Upper lobe of left lung (tissue), 4 donors: Measurements from ENCODE around the gene NLGN1.

Experiments
- EP300 ChIP-seq, 4 donors: sonication (generic); formaldehyde crosslinking; IDR thresholded peaks; one replicate each; pipeline ENCODE4 v1.5.1; 2017; ENCODE audit warnings: antibody characterized with exemption in 4 of 4, control low read depth in 2 of 4
- POLR2A ChIP-seq, 4 donors: fragments of 450-650 bp; IDR thresholded peaks; one replicate each; pipeline ENCODE4 v1.5.1; 2016 to 2017; ENCODE audit warnings: antibody characterized with exemption in 4 of 4, mild to moderate bottlenecking in 2 of 4
- POLR2AphosphoS5 ChIP-seq, 2 donors: sonication (generic); formaldehyde crosslinking; IDR thresholded peaks; one replicate each; pipeline ENCODE4 v1.5.1; 2017; ENCODE audit warnings: antibody characterized with exemption in 2 of 2
- TF ChIP-seq, protein P1 (sequence below), 6 experiments: fragments of 450-650 bp in 4 of 6; fragments of 200-600 bp in 2 of 6; sonication (generic) in 2 of 6; IDR thresholded peaks; one replicate each; pipeline ENCODE4 v1.5.1; 2016 to 2019; ENCODE audit warnings: antibody characterized with exemption in 6 of 6

DNA sequence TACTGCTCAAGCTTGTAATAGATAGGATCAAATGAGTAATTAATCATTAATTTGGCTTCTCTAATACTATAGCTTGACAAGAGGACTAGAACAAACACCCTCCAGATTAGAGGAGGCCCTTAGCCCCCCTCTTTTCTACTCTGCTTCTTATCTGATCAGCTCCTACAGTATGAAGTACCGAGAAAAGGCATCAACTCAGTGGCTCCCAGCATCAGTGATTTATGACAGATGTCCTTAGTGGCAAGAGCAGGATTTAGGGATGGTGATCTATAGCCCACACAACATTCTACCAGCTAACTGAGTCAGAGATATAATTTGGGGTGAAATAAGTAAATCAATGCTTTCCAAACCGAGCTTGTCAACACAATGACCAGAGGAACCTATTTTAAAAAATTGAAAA lies 541.1 kb downstream of the NLGN1 start:
- TF ChIP-seq EP300 (IDR thresholded peaks at IDR 0.05) = no peak
- TF ChIP-seq, protein P1, sequence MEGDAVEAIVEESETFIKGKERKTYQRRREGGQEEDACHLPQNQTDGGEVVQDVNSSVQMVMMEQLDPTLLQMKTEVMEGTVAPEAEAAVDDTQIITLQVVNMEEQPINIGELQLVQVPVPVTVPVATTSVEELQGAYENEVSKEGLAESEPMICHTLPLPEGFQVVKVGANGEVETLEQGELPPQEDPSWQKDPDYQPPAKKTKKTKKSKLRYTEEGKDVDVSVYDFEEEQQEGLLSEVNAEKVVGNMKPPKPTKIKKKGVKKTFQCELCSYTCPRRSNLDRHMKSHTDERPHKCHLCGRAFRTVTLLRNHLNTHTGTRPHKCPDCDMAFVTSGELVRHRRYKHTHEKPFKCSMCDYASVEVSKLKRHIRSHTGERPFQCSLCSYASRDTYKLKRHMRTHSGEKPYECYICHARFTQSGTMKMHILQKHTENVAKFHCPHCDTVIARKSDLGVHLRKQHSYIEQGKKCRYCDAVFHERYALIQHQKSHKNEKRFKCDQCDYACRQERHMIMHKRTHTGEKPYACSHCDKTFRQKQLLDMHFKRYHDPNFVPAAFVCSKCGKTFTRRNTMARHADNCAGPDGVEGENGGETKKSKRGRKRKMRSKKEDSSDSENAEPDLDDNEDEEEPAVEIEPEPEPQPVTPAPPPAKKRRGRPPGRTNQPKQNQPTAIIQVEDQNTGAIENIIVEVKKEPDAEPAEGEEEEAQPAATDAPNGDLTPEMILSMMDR (IDR thresholded peaks at IDR 0.05) = no peak
- TF ChIP-seq POLR2A (IDR thresholded peaks at IDR 0.05) = no peak
- no peak for TF ChIP-seq POLR2AphosphoS5 (IDR thresholded peaks at IDR 0.05)
